HCT116 (cell line): Measurements from ENCODE around the gene SH3GLB2. TPM values are rescaled to one million over a fixed set of nuclear protein-coding genes. Genes with fewer than 3 reads are reported as not detected.

Experiments used
- ATAC-seq: fragments of 200-7000 bp; cut with Tn5 transposase; 2 replicates; pipeline ENCODE4 v1.9.1; 2020; ENCODE audit warnings: mild to moderate bottlenecking, moderate library complexity
- BruUV-seq: library from RNA; stranded (reverse); fragments of 400-500 nt; replicated peaks from 2 replicates; lab custom pipeline; 2021; lab: Mats Ljungman, UMichigan
- CTCF ChIA-PET: fragments of 300-600 bp; sonication (Branson Sonifier 250); formaldehyde crosslinking; loops from one replicate; lab custom pipeline; 2021; ENCODE audit warnings: antibody characterized with exemption; lab: Charles Lee
- POLR2A ChIA-PET: fragments of 300-600, 350-600 bp; sonication (Branson Sonifier 250); formaldehyde crosslinking; loops from one replicate; lab custom pipeline; 2021; ENCODE audit warnings: antibody characterized with exemption; lab: Charles Lee
- RAD21 ChIA-PET, 2 experiments: fragments of 300-600 bp; sonication (Branson Sonifier 250); formaldehyde crosslinking; loops; one replicate each; lab custom pipeline; 2023; ENCODE audit warnings: low total read pairs in 2 of 2; ENCODE audit not compliant: uncharacterized antibody in 2 of 2, unreplicated experiment in 2 of 2, low non-redundant PET in 1 of 2; lab: Charles Lee
- DNase-seq: peaks from one replicate; pipeline ENCODE4 v3.0.0-alpha.2; 2010; ENCODE audit warnings: low read depth, low spot score
- H2AFZ ChIP-seq: fragments of 200-600 bp; shearing (Covaris generic), sonication (generic); 2 replicates; pipeline ENCODE4 v1.6.1; 2017; ENCODE audit warnings: low read depth, mixed run types, mixed read lengths, antibody characterized with exemption, low read length; ENCODE audit not compliant: poor library complexity, severe bottlenecking
- H3K27ac ChIP-seq: 2 replicates; pipeline ENCODE4 v1.5.1; 2012; ENCODE audit warnings: low read depth, low read length
- H3K27me3 ChIP-seq: fragments of 200-600 bp; sonication (generic); 2 replicates; pipeline ENCODE4 v1.6.1; 2016; ENCODE audit warnings: mixed run types, low read length, mixed read lengths; ENCODE audit not compliant: insufficient read depth
- H3K36me3 ChIP-seq, 2 experiments: fragments of 200-500 bp in 1 of 2; fragments of 200-600 bp in 1 of 2; sonication (Bioruptor generic) in 1 of 2; sonication (generic) in 1 of 2; 2 replicates each; pipeline versions ENCODE4 v1.5.1 to v1.6.1; 2014 to 2016; ENCODE audit warnings: low read length in 2 of 2, inconsistent platforms in 1 of 2, mixed read lengths in 1 of 2, mixed run types in 1 of 2; ENCODE audit not compliant: insufficient read depth in 2 of 2, control insufficient read depth in 1 of 2
- H3K4me1 ChIP-seq, 2 experiments: fragments of 200-600 bp in 1 of 2; sonication (generic) in 1 of 2; 2 replicates each; pipeline versions ENCODE4 v1.5.1 to v1.6.1; 2012 to 2017; ENCODE audit warnings: low read length in 2 of 2, inconsistent platforms in 1 of 2, mild to moderate bottlenecking in 1 of 2, mixed read lengths in 1 of 2, mixed run types in 1 of 2, moderate library complexity in 1 of 2; ENCODE audit not compliant: insufficient read depth in 2 of 2, control insufficient read depth in 1 of 2
- H3K4me2 ChIP-seq: fragments of 200-600 bp; sonication (generic); 2 replicates; pipeline ENCODE4 v1.6.1; 2017; ENCODE audit warnings: mixed run types, low read length, mixed read lengths
- H3K4me3 ChIP-seq, 2 experiments: fragments of 200-600 bp in 1 of 2; sonication (generic) in 1 of 2; replicated peaks in 1 of 2; 2 replicates each; pipeline ENCODE4 v1.5.1; 2011 to 2016; ENCODE audit warnings: low read length in 2 of 2, control low read depth in 1 of 2, low read depth in 1 of 2, mild to moderate bottlenecking in 1 of 2, mixed read lengths in 1 of 2, mixed run types in 1 of 2
- H3K79me2 ChIP-seq: fragments of 200-600 bp; sonication (generic); 2 replicates; pipeline ENCODE4 v1.6.1; 2017; ENCODE audit warnings: mild to moderate bottlenecking, mixed run types, low read length, moderate library complexity, mixed read lengths; ENCODE audit not compliant: insufficient read depth
- H3K9ac ChIP-seq: fragments of 200-600 bp; sonication (generic); 2 replicates; pipeline ENCODE4 v1.6.1; 2016; ENCODE audit warnings: low read length, mixed read lengths
- H3K9me2 ChIP-seq: fragments of 200-600 bp; sonication (generic), shearing (Covaris generic); 2 replicates; pipeline ENCODE4 v1.6.1; 2017; ENCODE audit warnings: mixed run types, mild to moderate bottlenecking, moderate library complexity; ENCODE audit not compliant: insufficient read depth
- H3K9me3 ChIP-seq, 2 experiments: fragments of 200-500 bp in 1 of 2; fragments of 200-600 bp in 1 of 2; sonication (Bioruptor generic) in 1 of 2; sonication (generic) in 1 of 2; 2 replicates each; pipeline ENCODE4 v1.6.1; 2014 to 2017; ENCODE audit warnings: low read length in 2 of 2, mixed read lengths in 2 of 2, inconsistent platforms in 1 of 2, low read depth in 1 of 2, mild to moderate bottlenecking in 1 of 2, mixed run types in 1 of 2, moderate library complexity in 1 of 2; ENCODE audit not compliant: control insufficient read depth in 1 of 2, insufficient read depth in 1 of 2
- H4K20me1 ChIP-seq: fragments of 200-600 bp; sonication (generic), shearing (Covaris generic); 2 replicates; pipeline ENCODE4 v1.6.1; 2017; ENCODE audit warnings: mixed run types, mild to moderate bottlenecking, moderate library complexity; ENCODE audit not compliant: insufficient read depth
- CBX3 ChIP-seq: IDR thresholded peaks from 2 replicates; pipeline ENCODE4 v1.6.1; 2012; ENCODE audit warnings: low read depth
- EZH2 ChIP-seq: fragments of 200-600 bp; sonication (generic); IDR thresholded peaks from 2 replicates; pipeline ENCODE4 v1.6.1; 2017; ENCODE audit warnings: antibody characterized with exemption, mixed run types
- EZH2phosphoT487 ChIP-seq: fragments of 200-600 bp; IDR thresholded peaks from 2 replicates; pipeline ENCODE4 v1.6.1; 2018; ENCODE audit warnings: antibody characterized with exemption, borderline replicate concordance
- FOSL1 ChIP-seq: IDR thresholded peaks from 2 replicates; pipeline ENCODE4 v1.6.1; 2012; ENCODE audit warnings: low read depth
- JUND ChIP-seq: IDR thresholded peaks from 2 replicates; pipeline ENCODE4 v1.6.1; 2012
- POLR2AphosphoS5 ChIP-seq: IDR thresholded peaks from 2 replicates; pipeline ENCODE4 v1.6.1; 2011; ENCODE audit warnings: mild to moderate bottlenecking, low read depth, low read length, moderate library complexity
- SIN3A ChIP-seq: IDR thresholded peaks from 2 replicates; pipeline ENCODE4 v1.6.1; 2012; ENCODE audit warnings: low read depth
- SRF ChIP-seq: IDR thresholded peaks from 2 replicates; pipeline ENCODE4 v1.6.1; 2012; ENCODE audit warnings: low read depth
- YY1 ChIP-seq: IDR thresholded peaks from 2 replicates; pipeline ENCODE4 v1.6.1; 2011; ENCODE audit warnings: low read length, low read depth, moderate library complexity, mild to moderate bottlenecking; ENCODE audit not compliant: insufficient replicate concordance; ENCODE audit errors: extremely low read depth
- intact Hi-C: fragments of 100-400 bp; cut with micrococcal nuclease; formaldehyde crosslinking; loops from 2 replicates; pipeline ENCODE4 v1.10.0; 2022
- total RNA-seq: library from RNA; stranded (reverse); gene quantifications from one replicate; pipeline ENCODE4 v1.2.1, GENCODE V29; 2021; ENCODE audit not compliant: unreplicated experiment
- TF ChIP-seq, protein P1 (sequence below): IDR thresholded peaks from 2 replicates; pipeline ENCODE4 v1.6.1; 2011; ENCODE audit warnings: mild to moderate bottlenecking, low read length, moderate library complexity; ENCODE audit not compliant: insufficient replicate concordance; ENCODE audit errors: extremely low read depth
- TF ChIP-seq, protein P2 (sequence below), 3 experiments: fragments of 200-600 bp in 1 of 3; sonication (generic) in 1 of 3; IDR thresholded peaks in 2 of 3; conservative IDR thresholded peaks in 1 of 3; 2 replicates each; pipeline ENCODE4 v1.5.1; 2012 to 2017; ENCODE audit warnings: low read depth in 2 of 3, low read length in 2 of 3, antibody characterized with exemption in 1 of 3, borderline replicate concordance in 1 of 3, control low read depth in 1 of 3, mild to moderate bottlenecking in 1 of 3, mixed read lengths in 1 of 3, mixed run types in 1 of 3, moderate library complexity in 1 of 3; ENCODE audit not compliant: insufficient read depth in 1 of 3

SH3GLB2 gene
- total RNA-seq, 1 experiment from 2014 or later, result 87.9 TPM

DNA sequence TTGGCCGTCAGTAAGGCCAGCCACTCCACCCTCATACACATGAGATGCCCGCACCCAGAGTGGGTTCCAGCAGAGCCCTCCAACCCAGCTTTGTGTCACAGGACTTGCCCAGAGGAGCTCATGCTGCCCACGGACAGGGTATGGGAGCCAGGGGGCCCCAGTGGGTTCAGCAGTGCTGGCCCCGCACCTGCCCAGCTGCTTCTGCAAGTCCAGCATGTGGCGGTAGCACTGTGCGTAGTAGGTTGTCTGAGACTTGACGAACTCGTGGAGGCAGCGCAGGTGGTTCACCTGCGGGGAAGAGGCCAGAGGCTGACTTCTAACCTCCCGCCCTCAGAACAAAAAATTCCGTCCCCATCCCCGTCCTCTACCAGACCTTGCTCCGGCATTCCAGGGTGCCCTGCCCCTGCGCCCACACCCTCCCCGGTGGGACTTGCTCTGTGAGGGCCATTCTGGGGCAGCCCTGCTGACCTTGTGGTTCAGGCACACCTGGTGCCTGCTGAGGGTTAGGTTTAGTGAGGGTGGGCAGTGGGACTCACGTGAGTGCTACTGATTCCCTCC lies 18.5 kb downstream of the SH3GLB2 start:
- Histone ChIP-seq H3K4me2 (no peak overlapping the region), H3K27me3 (no peaks in the 10 kb centered on the region)
- ATAC-seq (no peak), DNase-seq (no peak)
- RAD21 ChIA-PET, result no interaction called here
- POLR2A ChIA-PET, result no interaction called here
- no peak for TF ChIP-seq POLR2AphosphoS5
- TF ChIP-seq YY1, result no peak
- TF ChIP-seq EZH2, result no peak
- no peak for TF ChIP-seq JUND
- no peak for TF ChIP-seq CBX3
- TF ChIP-seq, protein P1, sequence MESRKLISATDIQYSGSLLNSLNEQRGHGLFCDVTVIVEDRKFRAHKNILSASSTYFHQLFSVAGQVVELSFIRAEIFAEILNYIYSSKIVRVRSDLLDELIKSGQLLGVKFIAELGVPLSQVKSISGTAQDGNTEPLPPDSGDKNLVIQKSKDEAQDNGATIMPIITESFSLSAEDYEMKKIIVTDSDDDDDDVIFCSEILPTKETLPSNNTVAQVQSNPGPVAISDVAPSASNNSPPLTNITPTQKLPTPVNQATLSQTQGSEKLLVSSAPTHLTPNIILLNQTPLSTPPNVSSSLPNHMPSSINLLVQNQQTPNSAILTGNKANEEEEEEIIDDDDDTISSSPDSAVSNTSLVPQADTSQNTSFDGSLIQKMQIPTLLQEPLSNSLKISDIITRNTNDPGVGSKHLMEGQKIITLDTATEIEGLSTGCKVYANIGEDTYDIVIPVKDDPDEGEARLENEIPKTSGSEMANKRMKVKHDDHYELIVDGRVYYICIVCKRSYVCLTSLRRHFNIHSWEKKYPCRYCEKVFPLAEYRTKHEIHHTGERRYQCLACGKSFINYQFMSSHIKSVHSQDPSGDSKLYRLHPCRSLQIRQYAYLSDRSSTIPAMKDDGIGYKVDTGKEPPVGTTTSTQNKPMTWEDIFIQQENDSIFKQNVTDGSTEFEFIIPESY, result no peak
- TF ChIP-seq, protein P2, sequence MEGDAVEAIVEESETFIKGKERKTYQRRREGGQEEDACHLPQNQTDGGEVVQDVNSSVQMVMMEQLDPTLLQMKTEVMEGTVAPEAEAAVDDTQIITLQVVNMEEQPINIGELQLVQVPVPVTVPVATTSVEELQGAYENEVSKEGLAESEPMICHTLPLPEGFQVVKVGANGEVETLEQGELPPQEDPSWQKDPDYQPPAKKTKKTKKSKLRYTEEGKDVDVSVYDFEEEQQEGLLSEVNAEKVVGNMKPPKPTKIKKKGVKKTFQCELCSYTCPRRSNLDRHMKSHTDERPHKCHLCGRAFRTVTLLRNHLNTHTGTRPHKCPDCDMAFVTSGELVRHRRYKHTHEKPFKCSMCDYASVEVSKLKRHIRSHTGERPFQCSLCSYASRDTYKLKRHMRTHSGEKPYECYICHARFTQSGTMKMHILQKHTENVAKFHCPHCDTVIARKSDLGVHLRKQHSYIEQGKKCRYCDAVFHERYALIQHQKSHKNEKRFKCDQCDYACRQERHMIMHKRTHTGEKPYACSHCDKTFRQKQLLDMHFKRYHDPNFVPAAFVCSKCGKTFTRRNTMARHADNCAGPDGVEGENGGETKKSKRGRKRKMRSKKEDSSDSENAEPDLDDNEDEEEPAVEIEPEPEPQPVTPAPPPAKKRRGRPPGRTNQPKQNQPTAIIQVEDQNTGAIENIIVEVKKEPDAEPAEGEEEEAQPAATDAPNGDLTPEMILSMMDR (IDR thresholded peaks at IDR 0.05 in 2 of 3, conservative IDR thresholded peaks at IDR 0.05 in 1 of 3; ENCODE audit: borderline replicate concordance in 1 of 3, insufficient read depth in 1 of 3, low read depth in 2 of 3, low read length in 2 of 3), result no peak
- TF ChIP-seq EZH2phosphoT487, result no peak
- TF ChIP-seq FOSL1, result no peak
- no peak for TF ChIP-seq SRF
- no peak for TF ChIP-seq SIN3A
- TF ChIP-seq, all 23 proteins: peak for 0
- H3K9me2 ChIP-seq, result no peaks in the 10 kb centered on the region
- H3K9ac ChIP-seq, result no peak overlapping the region
- H4K20me1 ChIP-seq, result no peaks in the 10 kb centered on the region
- intact Hi-C loops, result no loop called here
- H3K36me3 ChIP-seq, result peaks cover 9 to 38% of the 10 kb centered on the region in 2 experiments; a peak in 3 of 4 replicates
- no peaks in the 10 kb centered on the region for H3K4me1 ChIP-seq
- no peaks in the 10 kb centered on the region for H3K79me2 ChIP-seq
- BruUV-seq, result no TSS peak
- CTCF ChIA-PET, result no interaction called here
- H3K4me3 ChIP-seq, result no peak overlapping the region
- no peak overlapping the region for H2AFZ ChIP-seq
- H3K9me3 ChIP-seq, result no peaks in the 10 kb centered on the region
- H3K27ac ChIP-seq, result no peak overlapping the region
